PC-3 (cell line): Measurements from ENCODE around the gene CPEB2.

Experiments
- EZH2 ChIP-seq: fragments of 300-600 bp; sonication (generic); IDR thresholded peaks from one replicate; pipeline ENCODE4 v1.6.1; 2017; ENCODE audit warnings: antibody characterized with exemption, mild to moderate bottlenecking, low read length; ENCODE audit not compliant: unreplicated experiment
- EZH2phosphoT487 ChIP-seq: fragments of 300-600 bp; sonication (generic); IDR thresholded peaks from 2 replicates; pipeline ENCODE4 v1.6.1; 2018; ENCODE audit warnings: mild to moderate bottlenecking, antibody characterized with exemption, low read length, borderline replicate concordance
- TF ChIP-seq, protein P1 (sequence below): fragments of 300-600 bp; sonication (generic); conservative IDR thresholded peaks from 2 replicates; pipeline ENCODE4 v1.5.1; 2017; ENCODE audit warnings: antibody characterized with exemption, low read depth, mild to moderate bottlenecking, low read length

DNA sequence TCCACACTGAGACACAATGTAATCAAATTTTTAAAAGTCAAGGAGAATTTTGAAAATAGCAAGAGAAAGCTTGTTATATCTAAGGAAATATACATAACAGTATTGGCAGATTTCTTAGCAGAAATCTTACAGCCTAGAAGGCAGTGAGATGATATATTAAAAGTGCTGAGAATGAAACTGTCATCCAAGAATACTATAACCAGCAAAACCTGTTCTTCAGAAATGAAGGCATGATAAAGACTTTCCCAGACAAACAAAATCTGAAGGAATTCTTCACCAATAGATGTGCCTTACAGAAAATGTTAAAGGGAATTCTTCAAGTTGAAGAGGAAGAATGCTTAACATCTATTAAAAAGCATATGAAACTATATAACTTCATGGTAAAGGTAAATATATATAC lies 73.6 kb downstream of the CPEB2 start:
- TF ChIP-seq, protein P1, sequence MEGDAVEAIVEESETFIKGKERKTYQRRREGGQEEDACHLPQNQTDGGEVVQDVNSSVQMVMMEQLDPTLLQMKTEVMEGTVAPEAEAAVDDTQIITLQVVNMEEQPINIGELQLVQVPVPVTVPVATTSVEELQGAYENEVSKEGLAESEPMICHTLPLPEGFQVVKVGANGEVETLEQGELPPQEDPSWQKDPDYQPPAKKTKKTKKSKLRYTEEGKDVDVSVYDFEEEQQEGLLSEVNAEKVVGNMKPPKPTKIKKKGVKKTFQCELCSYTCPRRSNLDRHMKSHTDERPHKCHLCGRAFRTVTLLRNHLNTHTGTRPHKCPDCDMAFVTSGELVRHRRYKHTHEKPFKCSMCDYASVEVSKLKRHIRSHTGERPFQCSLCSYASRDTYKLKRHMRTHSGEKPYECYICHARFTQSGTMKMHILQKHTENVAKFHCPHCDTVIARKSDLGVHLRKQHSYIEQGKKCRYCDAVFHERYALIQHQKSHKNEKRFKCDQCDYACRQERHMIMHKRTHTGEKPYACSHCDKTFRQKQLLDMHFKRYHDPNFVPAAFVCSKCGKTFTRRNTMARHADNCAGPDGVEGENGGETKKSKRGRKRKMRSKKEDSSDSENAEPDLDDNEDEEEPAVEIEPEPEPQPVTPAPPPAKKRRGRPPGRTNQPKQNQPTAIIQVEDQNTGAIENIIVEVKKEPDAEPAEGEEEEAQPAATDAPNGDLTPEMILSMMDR, result no peak
- TF ChIP-seq EZH2phosphoT487, result no peak
- TF ChIP-seq EZH2, result no peak
